ENCODE results near the gene ST8SIA6.
"Not testable (repeated sequence)": the region's sequence is repeated elsewhere in the genome, so short reads cannot be mapped to it uniquely, and the experiment has no call there.

Gene ST8SIA6

DNA sequence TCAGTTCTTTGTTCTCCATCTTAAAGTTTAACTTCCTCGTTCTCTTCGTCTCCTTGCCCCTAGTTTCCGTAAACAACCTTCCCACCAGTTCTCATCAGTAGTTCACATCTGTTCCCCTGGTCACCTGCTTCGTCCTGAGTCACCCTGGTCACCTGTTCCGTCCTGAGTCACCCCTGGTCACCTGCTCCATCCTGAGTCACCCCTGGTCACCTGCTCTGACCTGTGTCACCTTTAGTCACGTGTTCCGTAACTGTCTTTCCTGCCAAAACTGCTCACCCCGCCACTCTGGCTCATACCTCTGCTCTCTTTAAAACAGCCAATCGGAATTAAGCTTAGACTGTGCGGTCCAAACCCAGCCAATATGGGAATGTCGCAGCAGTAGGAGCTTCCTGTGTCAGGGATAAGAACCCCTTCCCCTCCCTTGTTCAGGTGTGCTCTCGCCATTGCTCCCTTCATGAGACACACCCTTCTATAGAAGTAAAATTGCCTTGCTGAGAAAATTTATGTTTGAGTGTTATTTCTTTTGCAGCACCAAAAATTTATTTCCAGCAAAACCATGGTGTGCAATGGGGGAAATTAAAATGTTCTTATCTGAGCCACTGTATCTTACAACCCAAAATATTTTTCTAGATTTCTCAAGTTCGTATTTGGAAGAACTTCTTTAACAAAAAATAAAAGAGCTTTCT, 114.1 kb downstream of the ST8SIA6 start:
- DNase-seq = no peak

DNA sequence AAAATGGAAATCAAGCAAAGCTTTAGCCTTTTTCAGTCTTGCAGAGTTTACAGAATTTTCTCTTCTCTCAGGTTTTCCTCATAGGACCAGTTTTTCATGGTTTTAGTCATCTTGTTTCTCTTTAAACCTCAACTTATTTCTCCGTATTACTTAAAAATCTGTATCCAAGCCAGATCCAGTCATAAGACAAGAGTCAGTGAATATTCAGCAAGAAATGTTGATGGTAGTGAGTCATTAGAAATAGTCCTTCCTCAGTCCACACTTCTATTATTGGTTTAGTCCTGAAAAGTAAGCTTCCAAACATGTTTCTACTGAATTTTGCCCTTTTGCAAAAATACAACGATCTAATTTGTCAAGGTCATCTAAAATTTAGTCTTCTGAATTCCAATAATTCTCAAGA, 119.3 kb downstream of the ST8SIA6 start:
- DNase-seq = no peak

DNA sequence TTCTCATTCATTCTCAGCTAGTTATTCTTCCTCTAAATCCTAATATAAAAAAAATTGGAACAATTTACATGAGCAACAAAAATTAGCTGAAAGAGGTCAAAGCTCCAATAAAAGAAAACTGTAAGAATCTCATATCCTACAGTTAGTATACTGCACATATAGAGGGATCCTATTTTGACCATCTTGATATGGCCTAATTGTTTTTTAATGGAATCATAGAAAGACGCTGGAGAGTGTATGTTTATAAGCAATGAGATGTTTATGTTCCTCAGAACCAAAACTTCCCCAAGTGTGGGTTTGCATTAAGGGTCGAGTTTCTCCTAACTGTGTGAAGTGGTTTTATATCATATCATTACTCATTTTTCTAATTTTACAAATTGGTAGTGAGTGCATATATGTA, 123.9 kb downstream of the ST8SIA6 start:
- DNase-seq = no peak

DNA sequence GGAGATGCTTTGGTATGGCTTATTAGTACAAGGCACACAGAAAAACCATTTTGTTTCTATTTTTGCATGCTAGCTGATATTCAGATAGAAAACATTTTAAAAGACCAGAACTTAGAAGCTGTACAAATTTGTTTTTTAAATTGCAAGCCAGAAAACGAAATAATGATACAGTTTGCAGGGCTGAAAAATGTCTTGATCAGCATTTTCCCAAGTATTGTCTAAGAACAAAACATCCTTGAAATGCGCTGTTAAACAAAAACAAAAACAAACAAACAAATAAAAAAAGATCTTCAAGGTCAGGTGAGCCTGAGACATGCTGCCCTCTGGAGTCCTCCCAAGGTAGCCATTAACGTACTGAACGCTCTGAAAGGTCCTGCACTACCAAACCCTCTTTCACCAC, 128.0 kb downstream of the ST8SIA6 start:
- DNase-seq = no peak

DNA sequence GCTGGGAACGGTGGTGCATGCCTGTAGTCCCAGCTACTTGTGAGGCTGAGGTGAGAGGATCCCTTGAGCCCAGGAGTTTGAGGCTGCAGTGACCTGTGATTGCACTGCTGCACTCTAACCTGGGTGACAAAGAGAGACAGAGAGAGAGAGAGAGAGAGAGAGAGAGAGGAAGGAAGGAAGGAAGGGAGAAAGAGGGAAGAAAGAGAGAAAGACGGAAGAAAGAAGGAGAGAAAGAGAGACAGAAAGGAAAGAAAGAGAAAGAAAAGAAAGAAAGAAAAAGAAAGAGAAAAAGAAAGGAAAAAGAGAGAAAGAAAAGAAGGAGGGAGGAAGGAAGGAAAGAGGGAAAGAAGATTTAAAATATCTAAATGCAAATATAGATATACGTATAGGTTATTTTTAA, 132.4 kb downstream of the ST8SIA6 start:
- DNase-seq = not testable (repeated sequence)

DNA sequence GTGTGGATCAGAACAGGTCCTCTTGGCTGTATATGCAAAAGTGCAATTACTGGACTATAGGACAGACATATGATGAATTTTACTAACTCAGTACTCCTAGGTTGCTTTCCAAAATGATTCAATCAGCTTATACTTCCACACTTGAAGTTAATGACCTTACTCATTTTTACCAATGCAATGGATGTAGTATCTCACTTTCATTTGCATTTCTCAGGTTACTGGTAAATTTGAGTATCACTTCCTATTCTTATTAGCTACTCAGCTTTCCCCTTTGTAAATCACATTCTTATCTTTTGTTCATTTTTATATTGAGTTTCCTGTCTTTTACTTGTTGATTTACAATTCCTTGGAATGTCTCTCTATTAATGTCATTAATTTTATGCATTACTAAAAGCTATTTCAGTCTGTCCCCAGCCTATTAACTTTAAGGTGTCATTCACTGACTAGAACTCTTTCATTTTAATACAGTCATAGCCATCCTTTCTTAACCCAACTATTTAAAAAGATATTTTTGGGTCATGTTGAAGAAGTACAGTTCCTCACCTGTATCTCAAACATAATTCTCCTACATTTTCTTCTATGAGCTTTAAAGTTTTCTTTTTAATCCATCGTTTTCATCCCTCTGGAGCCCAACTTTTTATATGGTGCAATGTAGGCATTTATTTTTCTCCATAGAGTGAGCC, 137.8 kb downstream of the ST8SIA6 start:
- no peak for DNase-seq

DNA sequence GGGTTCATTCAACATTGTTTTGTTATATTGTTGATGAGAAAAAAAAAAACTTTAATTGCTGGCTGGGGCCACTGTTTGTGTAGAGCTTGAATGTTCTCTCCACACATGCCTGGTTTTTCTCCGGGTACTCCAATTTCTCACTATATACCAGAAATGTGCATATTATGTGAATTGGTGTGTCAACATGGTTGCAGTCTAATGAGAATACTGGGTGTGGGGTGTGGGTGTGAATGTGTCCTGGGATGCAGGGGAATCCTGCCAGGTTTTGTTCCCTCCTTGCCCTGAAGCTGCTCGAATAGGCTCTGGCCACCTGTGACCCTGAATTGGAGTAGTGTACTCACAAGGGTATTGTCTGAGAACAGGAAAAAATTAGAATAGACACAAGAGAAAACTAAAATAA, 145.0 kb downstream of the ST8SIA6 start:
- no peak for DNase-seq

DNA sequence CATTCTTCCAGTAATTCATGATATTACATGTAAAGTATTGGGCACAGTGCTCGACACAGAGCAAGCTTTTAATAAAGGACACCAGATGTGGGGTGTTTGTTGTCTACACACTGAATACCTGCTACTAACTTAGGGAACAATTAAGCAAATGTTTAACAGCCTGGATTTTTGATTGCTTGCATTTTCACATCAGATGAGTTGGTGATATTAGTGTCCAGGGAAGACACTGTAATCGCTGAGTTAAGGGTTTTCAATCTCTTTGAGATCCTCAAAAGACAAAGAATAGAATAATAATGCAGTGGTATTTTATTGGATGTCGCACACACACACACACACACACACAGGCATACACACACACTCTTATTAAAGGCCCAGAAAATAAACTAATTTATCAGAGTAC, 147.3 kb downstream of the ST8SIA6 start:
- DNase-seq = no peak

DNA sequence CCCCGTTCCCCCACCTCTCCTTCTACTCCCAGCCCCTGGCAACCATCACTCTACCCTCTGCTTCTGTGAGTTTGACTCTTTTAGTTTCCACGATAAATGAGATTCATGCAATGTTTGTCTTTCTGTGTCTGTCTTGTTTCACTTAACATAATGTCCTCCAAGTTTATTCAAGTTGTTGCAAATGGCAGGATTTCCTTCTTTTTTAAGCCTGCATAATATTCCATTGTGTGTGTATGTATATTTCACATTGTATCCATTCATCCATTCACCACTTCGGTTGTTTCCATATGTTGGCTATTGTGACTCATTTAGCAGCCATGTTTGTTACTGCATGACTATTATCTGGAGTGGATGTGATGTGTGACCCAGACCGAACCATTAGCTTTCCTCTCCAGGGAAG, 162.0 kb downstream of the ST8SIA6 start:
- no peak for DNase-seq

DNA sequence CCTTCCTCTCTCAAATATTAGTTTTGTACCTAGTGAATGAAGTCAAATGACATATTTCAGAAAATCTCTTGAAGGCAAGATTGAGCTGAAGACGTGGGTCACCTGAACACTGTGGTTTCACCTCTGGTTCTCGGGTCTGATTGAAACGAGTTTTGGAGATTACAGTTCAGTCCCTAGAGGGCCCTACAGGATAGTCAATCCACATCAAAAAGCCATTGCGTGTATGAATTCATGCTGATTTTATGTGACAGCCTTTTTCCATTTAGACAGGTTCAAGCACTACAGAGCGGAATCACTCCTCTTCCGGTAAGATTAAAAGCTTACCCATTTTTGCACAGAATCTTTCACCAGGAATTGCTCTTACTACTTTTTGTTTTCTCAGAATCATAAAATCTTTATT, 164.2 kb downstream of the ST8SIA6 start:
- no peak for DNase-seq

DNA sequence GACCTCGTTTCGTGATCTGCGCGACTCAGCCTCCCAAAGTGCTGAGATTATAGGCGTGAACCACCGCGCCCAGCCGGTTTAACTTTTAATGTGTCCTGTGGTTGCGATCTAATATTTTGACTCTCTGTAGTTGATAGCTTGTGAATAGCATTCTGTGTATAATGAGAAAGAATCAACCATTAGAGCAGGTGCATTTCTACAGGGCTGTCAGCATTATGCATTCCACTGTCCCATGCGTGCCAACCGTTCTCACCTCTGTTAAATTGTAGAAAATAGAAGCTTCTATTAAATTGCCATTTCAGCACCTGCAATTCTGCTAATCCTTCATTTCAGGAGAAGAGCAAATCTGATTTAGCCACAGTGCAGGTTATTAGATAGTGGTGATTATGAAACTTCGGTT, 164.6 kb downstream of the ST8SIA6 start:
- no peak for DNase-seq

DNA sequence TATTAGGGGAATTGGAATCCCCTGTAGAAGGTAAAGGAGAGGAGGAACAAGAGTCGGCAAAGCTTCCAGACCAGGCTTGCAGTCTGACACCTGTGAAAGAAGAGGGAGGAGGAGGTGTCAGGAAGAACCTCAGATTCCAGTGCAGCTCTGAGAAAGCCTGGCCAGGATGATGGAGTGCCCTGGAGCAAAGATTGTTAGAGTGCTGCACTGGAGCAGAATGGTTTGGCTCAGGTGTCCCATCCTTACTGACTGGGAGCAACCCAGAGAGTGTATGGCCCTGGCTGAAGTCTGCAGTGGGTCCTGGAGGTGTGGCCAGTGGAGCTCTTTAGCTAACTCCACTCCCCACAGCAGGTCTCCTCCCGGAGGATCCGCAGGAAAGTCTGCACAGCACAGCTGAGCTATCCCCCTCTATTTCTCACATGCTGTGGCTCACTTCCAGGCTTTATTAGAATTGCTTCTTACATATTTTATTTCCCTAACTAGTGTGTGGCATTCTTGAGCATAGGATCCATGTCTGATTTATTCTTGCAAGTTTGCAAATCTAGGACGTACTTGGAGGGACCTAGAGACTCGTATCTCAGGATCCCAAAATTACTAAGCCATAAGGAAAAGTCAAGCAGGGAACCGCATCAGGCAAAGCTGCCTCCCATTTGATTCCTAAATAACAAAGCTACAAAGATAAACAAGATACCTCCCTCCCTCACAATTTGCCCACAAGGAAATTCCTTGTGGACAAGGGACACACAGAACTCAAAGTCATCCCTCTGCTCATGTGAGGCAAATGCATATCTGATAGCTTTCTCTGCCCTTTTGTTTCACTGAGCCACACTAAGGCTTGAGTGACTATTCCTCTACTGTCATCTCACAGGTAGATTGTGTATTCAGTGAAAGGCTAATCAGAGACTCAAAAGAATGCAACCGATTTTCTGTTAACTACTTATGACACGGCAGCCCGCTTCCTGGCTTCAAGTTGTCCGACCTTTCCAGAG, 167.5 kb downstream of the ST8SIA6 start:
- DNase-seq = no peak

DNA sequence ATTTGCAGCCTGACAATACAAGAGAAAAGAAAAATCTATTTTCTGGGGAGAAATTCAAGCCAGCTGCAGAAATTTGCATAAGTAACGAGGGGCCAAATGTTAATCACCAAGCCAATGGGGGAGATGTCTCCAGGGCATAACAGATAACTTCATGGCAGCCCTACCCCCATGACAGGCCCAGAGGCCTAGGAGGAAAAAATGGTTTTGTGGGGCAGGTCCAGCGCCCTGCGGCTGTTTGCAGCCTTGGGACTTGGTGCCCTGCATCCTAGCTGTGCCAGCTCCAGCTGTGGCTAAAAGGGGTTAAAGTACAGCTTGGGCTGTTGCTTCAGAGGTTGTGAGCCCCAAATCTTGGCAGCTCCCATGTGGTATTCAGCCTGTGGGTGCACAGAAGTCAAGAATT, 172.1 kb downstream of the ST8SIA6 start:
- no peak for DNase-seq

DNA sequence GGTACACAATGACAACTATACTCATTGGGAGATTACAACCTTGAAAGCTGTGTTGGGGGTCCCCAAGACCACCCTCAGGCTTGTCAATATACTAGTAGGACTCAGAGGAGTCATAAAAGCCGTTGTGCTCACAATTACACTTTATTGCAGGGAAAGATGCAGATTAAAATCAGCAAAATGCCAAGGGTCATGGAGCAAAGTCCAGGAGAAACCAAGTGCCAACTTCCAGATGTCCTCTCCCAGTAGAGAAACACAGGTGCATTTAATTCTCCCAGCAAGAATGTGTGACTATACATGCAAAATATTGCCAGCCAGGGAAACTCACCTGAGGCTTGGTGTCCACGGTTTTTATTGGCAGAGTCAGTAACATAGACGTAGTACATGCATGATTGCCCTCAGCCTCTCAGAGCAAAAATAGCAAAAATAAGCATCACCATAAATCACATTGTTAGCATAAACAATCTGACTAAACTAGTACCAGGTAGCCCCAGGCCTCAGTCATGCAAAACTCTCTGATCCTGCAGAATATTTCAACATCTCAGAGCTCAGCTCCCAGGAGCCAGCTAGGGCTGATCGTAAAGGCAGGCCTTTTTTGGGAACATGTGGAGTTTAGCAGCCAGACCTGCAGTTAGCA, 175.7 kb downstream of the ST8SIA6 start:
- DNase-seq = no peak

DNA sequence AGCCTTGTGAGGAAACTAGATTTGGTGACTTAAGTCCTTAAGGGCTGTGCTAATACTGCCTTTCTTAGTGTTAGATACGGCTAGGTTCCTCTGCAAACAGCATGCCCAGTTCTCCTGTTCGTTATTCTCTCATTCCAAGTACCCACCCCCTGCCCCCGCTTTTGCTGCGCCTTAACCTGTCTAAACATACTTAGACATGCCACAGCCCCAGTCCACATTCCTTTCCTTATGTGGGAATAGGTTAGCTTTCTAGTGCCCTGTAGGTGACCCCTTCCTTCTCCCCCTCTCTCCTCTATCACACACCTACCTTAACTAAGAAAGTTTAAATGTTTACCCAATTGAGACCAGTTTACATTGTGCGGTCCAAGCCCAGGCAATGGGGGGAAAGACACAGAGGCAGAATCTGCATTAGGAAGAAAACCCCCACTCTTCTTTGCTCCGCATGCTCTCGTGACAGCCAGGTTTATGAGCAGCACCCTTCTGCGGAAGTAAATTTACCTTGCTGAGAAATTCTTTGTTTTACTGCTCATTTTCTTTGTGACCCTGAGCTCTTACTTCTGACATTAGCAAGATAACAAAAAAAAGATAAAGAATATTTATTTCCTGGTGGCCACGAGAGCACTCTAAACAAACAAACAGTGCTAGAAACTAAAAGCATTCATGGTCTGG, 177.5 kb downstream of the ST8SIA6 start:
- no peak for DNase-seq

DNA sequence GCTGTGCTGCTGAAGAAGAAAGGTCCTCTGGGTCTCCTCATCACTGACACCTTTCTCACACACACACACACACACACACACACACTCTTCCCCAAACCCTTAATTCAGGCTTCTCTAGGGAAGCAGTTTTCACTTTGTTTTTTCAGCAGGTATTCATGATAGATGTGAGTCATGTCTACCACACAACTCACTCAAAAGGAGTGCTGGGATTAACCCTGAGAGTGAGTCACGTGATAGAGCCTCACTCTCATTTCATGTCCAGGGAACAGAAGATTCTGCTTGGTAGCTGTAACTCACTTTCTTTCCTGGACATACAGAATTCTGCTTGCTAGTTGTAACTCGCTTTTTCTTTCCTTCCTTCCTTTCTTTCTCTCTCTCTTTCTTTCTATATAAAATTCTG, 181.0 kb downstream of the ST8SIA6 start:
- no peak for DNase-seq

DNA sequence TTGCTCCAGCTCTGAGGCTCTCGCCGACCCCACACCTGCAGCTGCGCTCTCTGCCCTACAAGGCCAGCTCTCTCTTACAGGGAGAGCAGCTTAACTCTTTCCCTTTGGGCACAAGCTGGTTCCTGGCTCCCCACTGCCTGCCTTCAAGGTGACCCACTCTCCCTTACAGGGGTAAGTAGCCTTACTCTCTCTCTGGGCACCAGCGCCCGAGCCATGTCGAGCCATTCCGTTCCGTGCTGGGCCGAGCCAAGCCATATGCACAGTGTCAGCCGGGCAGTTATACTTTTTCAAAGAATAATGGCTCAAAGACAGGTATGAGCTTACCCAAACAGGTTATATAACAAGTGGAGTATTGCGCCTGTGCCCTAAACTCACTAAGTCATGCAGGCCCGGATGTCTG, 181.7 kb downstream of the ST8SIA6 start:
- no peak for DNase-seq
